Bronchial epithelial cell (primary cell): ENCODE data around the gene KRTAP5-8. TPM values are rescaled to one million over a fixed set of nuclear protein-coding genes. Genes with fewer than 3 reads are reported as not detected.

Experiments used
- DNase-seq: peaks from one replicate; pipeline ENCODE4 v3.0.0-alpha.2; 2010; ENCODE audit warnings: low read depth
- FAIRE-seq: peaks from 2 replicates; lab custom pipeline; 2011; peaks lifted over from hg19 to GRCh38; lab: Jason Lieb, UNC
- H3K27me3 ChIP-seq: 2 replicates; pipeline ENCODE4 v1.5.1; 2011; ENCODE audit warnings: low read length; ENCODE audit not compliant: control insufficient read depth, insufficient read depth
- H3K36me3 ChIP-seq: 2 replicates; pipeline ENCODE4 v1.5.1; 2011; ENCODE audit warnings: low read length; ENCODE audit not compliant: control insufficient read depth, insufficient read depth
- H3K4me3 ChIP-seq: 2 replicates; pipeline ENCODE4 v1.5.1; 2011; ENCODE audit warnings: mild to moderate bottlenecking, low read depth, low read length, control low read depth
- CTCF ChIP-seq: IDR thresholded peaks from 2 replicates; pipeline ENCODE4 v1.5.1; 2011; ENCODE audit warnings: mild to moderate bottlenecking, moderate library complexity, low read length, control low read depth, inconsistent platforms; ENCODE audit not compliant: insufficient read depth, severe bottlenecking
- total RNA-seq: library from RNA; depleted of rRNA; stranded (reverse); fragments of >200 nt; gene quantifications from 2 replicates; pipeline ENCODE4 v1.2.1, GENCODE V29; 2014

Gene KRTAP5-8
- total RNA-seq, 1 donor from 2014 or later = not detected

GRCh38 chr11:71499125-71499524 lies 38.7 kb upstream of the KRTAP5-8 start:
- peaks cover 30% of the 10 kb centered on the region for H3K36me3 ChIP-seq
- no peak for TF ChIP-seq CTCF
- FAIRE-seq (peak; percentile 28), DNase-seq (no peak)
- no peaks in the 10 kb centered on the region for H3K27me3 ChIP-seq
- H3K4me3 ChIP-seq = no peak overlapping the region

GRCh38 chr11:71499546-71499945 lies 38.3 kb upstream of the KRTAP5-8 start:
- peak; percentile 7 for DNase-seq
- TF ChIP-seq CTCF = no peak

GRCh38 chr11:71500601-71501021 lies 37.2 kb upstream of the KRTAP5-8 start:
- FAIRE-seq (no peak), DNase-seq (no peak)
- Histone ChIP-seq H3K36me3 (peaks cover 23% of the 10 kb centered on the region), H3K27me3 (no peaks in the 10 kb centered on the region), H3K4me3 (no peak overlapping the region)
- no peak for TF ChIP-seq CTCF

More at GRCh38 chr11:71499546-71499945, 38.3 kb upstream of the KRTAP5-8 start:
- Histone ChIP-seq H3K4me3 (no peak overlapping the region), H3K27me3 (no peaks in the 10 kb centered on the region), H3K36me3 (peaks cover 29% of the 10 kb centered on the region)
- no peak for FAIRE-seq

- no peak for TF ChIP-seq CTCF
- FAIRE-seq = no peak
- Histone ChIP-seq H3K27me3 (no peaks in the 10 kb centered on the region), H3K36me3 (peaks cover 16% of the 10 kb centered on the region), H3K4me3 (no peak overlapping the region)
- DNase-seq = no peak
Observed at GRCh38 chr11:71501071-71501985, 36.5 kb upstream of the KRTAP5-8 start.

GRCh38 chr11:71502026-71502425 lies 35.8 kb upstream of the KRTAP5-8 start:
- Histone ChIP-seq H3K4me3 (no peak overlapping the region), H3K27me3 (no peaks in the 10 kb centered on the region), H3K36me3 (peaks cover 14% of the 10 kb centered on the region)
- no peak for TF ChIP-seq CTCF
- DNase-seq (no peak), FAIRE-seq (no peak)
